Neural cell (in vitro differentiated cells): ENCODE data around the gene SEMA3F.

Source experiments
- CTCF ChIP-seq: fragments of 450-650 bp; IDR thresholded peaks from 2 replicates; pipeline ENCODE4 v1.5.1; 2014; ENCODE audit warnings: antibody characterized with exemption, mild to moderate bottlenecking, moderate library complexity; ENCODE audit not compliant: poor library complexity, severe bottlenecking
- EP300 ChIP-seq: fragments of 450-650 bp; conservative IDR thresholded peaks from 2 replicates; pipeline ENCODE4 v1.6.1; 2014; ENCODE audit warnings: antibody characterized with exemption, mild to moderate bottlenecking, moderate library complexity; ENCODE audit not compliant: poor library complexity, severe bottlenecking
- EZH2 ChIP-seq: fragments of 200-600, 300-800 bp; shearing (Covaris generic), sonication (generic); IDR thresholded peaks from 2 replicates; pipeline ENCODE4 v1.6.1; 2014; ENCODE audit warnings: antibody characterized with exemption, low read length, borderline replicate concordance, mild to moderate bottlenecking; ENCODE audit not compliant: insufficient read depth, poor library complexity, severe bottlenecking
- MXI1 ChIP-seq: fragments of 450-650 bp; conservative IDR thresholded peaks from 2 replicates; pipeline ENCODE4 v1.6.1; 2014; ENCODE audit warnings: antibody characterized with exemption, mild to moderate bottlenecking; ENCODE audit not compliant: poor library complexity, severe bottlenecking
- POLR2AphosphoS5 ChIP-seq: IDR thresholded peaks from 2 replicates; pipeline ENCODE4 v1.6.1; 2012
- REST ChIP-seq: IDR thresholded peaks from 2 replicates; pipeline ENCODE4 v1.6.1; 2012; ENCODE audit warnings: borderline replicate concordance
- SMC3 ChIP-seq: fragments of 450-650 bp; conservative IDR thresholded peaks from 2 replicates; pipeline ENCODE4 v1.6.1; 2014; ENCODE audit warnings: antibody characterized with exemption, mild to moderate bottlenecking, moderate library complexity; ENCODE audit not compliant: poor library complexity
- TAF1 ChIP-seq: IDR thresholded peaks from 2 replicates; pipeline ENCODE4 v1.6.1; 2012; ENCODE audit warnings: low read depth

GRCh38 chr3:50124800-50125178, 30.3 kb upstream of the SEMA3F start:
- TF ChIP-seq EZH2 (no peak), MXI1 (no peak), TAF1 (no peak), EP300 (no peak), POLR2AphosphoS5 (no peak), REST (no peak), CTCF (no peak), SMC3 (no peak)
